NCI-H128 (cell line): ENCODE results near the gene USHBP1.

ENCODE experiments used
- DNase-seq: peaks from one replicate; lab custom pipeline; 2025; ENCODE audit not compliant: unreplicated experiment; lab: John Stamatoyannopoulos, UW

Gene USHBP1

GRCh38 chr19:17266026-17266425 is 1.5 kb upstream of the USHBP1 start:
- no peak for DNase-seq

GRCh38 chr19:17263712-17264640 is 569 bp downstream of the USHBP1 start:
- DNase-seq, result no peak

- no peak for DNase-seq
Observed at GRCh38 chr19:17262557-17262956, 2.0 kb downstream of the USHBP1 start.

DNA sequence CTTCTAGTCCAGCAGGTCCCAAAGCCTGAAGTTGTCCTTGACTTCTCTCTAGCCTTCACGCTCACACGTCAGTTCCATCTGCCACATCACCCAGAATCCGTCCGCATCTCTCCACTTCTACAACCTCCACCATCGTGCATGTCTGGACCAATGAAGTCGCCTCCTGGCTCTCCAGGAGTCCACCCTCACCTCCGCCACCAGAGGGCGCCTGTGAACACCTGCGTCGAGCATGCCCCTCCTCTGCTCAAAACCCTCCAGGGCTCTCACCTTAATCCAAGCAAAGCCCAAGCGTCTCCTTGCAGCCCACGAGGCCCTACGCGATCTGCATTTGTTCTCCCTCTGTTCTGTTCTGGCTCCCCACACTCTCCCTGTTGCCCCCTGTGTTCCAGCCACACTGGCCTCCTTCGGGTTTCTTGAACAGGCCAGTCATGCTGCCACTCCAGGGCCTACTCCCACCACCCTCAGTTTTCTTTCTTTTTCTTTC is 3.7 kb downstream of the USHBP1 start:
- no peak for DNase-seq

DNA sequence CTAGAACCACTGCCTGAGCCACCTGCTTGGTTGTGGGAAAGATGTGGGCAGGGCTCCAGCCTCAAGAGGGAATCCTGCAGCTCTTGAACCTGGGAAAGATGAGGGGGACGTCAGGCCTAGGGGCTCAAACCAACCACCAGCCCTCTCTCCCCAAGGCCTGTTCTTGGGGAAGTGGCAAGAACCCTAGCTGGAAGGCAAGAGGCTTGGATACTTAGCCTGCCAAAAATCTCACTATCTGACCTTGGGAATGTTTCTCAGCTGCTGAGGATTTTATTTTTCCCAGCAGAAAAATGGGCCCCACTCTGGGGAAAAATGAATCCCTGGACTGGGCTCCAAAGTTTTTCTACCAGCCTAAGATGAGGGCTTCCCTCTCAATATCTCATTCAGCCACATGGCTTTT is 4.6 kb downstream of the USHBP1 start:
- DNase-seq, result no peak

DNA sequence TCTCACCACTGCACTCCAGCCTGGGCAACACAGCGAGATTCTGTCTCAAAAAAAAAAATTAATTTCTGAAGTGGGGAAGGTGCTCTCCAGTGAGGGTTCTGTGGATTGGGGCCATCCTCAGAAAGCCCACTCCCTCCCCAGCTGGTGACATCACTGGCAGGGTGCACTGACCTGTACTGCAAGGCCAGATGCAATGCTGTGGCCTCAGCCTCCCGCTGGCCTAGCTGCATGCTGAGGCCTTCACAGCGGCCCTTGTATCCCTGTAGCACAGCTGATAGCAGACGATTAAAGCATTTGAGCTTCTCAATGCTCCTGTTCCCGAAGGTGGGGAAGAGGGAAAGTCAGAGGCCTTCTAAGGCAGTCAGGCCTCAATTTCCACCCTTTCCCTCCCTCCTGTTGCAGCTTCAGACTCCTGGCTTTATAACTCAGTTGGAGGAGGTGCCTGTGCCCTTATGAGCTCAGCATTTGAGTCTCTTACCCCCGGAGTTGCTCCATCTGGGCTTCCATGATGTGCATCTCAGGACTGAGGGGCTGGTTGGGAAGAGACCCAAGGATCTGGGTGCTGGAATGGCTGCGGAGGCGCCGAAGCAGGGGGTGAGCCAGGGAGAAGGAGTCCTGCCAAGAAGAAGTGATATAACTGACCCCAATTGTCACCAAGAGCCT is 5.3 kb downstream of the USHBP1 start:
- DNase-seq, result no peak

GRCh38 chr19:17256130-17256529 is 8.4 kb downstream of the USHBP1 start:
- DNase-seq, result no peak

- DNase-seq, result no peak
Observed at GRCh38 chr19:17255150-17255621, 9.4 kb downstream of the USHBP1 start.

DNA sequence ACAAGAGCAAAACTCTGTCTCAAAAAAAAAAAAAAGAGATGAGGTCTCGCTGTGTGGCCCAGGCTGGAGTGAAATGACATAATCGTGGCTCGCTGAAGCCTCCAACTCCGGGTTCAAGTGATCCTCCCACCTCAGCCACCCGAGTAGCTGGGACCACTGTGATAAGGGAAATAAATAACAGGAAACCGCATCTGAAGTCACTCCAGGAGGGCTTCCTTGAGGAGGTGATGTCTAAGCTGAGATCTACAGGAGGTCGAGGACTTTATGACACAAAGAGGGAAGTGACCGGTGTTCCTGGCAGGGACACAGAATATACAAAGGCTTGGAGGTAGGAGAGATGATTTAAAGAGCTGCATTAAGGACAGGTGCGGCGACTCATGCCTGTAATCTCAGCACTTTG is 9.9 kb downstream of the USHBP1 start:
- DNase-seq, result no peak

DNA sequence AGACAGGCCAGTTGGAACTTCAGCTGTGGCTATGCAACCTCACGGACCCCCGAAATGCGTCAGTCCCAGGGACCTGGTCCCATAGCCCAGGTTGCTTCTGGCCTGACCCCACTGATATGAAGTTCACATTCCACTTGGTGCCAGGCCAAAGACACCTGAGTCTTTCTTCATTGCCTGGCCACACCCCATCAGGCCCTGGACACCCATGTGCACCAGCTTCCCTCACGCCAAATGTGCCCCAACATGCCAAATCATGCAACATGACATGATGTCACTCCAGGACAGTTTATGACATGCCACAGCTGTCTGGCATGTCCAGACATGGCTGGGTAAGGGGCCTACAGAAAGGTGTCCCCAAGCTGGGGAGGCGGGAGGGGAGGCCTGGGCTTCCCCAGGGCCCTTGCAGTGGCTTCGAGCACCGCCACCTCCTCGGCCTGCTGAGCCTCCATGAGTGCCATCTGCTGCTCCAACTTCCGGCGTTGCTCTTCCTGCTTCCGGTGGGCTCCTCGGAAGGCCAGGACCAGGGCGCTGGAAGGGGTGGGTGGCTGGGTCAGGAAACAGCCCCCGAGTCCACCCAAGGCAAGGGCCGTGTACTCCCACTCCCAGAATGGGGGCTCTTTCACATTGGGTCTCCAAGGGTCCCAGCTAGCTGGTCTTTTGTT is 14.5 kb downstream of the USHBP1 start:
- no peak for DNase-seq

- DNase-seq, result no peak
Observed at GRCh38 chr19:17248011-17248776, 16.4 kb downstream of the USHBP1 start.

DNA sequence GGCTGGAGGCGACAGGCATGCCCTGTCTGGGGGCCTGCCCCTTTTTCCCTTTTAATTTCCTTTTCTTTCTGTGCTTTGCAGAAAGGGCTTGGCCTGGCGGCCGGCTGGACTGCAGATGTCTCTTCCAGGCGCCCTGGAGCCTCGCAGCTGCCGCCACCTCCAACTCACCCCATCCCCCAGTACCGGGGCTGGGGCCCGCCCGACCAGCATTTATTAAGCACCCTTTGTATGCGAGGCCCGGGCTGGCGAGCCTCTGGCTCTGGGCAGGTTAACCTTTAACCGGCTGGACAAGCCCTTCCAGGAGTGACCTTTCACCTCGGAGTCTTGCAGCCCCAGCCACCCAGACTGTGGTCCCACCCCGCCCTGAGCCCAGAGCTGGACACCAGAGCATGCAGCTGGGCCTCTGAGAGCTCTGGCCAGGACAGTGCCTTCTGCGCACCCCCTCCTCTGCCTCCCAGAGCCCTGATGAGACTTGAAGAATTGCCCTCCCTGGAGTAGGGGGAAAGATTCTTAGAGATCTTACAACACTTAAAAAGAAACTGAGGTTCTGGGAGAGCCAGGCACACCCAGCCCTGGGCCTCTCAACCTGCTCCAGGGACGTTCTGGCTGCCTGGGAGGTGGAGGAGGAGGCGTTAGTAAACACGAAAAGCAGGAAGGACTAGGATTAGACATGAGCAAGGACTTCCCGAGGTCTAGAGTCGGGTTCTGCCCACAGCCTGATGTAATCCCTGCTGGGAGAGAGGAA is 17.7 kb downstream of the USHBP1 start:
- no peak for DNase-seq

GRCh38 chr19:17245535-17245984 is 19.0 kb downstream of the USHBP1 start, which contains the start of gene NR2F6:
Gene NR2F6, minus strand, starts transcription at chr19:17245919. Its CDS starts 699 bp downstream, at chr19:17245220.
- DNase-seq, result no peak

DNA sequence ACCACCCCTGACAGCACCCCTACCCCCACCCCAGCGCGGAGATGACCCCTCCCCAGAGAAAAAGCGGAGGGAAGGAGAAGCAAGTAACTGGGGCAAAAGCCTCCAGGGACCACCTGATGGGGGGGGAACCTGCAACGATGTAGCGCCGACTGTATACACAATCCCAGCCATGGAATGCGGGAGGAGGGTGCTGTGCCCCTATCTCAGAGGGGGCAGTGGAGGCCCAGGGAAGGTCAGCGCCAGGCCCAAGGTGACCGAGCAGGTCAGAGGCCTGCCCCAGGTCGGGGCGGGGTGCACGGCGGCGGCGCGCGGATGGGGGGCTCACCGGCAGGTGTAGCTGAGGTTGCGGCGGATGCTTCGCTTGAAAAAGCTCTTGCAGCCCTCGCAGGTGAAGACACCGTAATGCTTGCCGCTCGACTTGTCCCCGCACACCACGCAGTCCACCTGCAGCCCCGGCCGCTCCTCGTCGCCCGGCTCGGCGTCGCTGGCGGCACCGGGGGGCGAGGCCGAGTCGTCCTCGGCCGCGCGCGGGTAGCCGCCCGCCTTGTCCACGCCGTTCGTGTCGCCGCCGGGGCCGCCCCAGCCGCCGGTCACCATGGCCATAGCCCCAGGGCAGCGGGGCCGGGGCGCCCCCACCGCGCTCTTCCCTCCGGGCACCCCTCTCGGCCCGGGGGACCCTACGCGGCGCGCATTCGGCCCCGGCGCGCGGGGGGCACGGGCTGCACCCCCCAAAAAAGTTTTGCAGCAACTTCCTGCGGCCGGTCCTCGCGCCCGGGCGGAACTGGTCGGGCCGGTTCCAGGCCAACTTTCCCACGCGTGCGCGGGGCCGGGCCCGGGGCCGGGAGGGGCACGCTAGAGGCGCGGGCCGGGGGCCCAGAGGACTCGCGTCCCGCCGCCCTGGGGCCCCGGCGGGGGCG is 19.7 kb downstream of the USHBP1 start:
- no peak for DNase-seq

- DNase-seq, result no peak
Observed at GRCh38 chr19:17243830-17244617, 20.5 kb downstream of the USHBP1 start.

DNA sequence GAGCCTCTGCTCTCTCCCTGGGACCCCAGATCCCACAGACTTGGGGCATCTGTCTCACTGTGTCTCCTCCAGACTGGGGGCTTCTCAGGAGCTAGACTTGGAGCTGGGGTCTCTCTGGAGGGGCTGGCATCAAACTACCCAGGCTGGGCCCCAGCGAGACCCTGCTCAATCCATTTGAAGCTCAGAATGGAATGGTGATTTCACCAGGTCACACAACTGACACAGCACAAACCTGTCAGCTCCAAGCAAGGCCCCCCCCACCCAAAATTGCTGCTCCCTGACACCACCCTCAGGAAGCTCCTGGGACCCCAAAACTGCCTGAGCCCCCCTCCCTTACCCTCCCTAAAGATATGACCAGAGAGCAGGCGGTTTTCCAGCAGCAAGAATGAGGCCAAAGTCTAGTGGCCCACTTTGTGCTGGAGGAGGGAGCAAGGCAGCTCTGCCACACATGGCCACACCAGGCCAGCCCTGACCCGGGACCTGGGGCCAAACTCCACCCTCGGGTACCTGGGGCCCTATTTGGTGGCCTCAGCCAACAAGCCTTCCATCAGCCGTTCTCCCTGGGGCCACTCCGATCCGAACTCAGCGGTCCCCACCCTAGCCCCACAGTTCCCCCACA is 21.2 kb downstream of the USHBP1 start:
- no peak for DNase-seq

DNA sequence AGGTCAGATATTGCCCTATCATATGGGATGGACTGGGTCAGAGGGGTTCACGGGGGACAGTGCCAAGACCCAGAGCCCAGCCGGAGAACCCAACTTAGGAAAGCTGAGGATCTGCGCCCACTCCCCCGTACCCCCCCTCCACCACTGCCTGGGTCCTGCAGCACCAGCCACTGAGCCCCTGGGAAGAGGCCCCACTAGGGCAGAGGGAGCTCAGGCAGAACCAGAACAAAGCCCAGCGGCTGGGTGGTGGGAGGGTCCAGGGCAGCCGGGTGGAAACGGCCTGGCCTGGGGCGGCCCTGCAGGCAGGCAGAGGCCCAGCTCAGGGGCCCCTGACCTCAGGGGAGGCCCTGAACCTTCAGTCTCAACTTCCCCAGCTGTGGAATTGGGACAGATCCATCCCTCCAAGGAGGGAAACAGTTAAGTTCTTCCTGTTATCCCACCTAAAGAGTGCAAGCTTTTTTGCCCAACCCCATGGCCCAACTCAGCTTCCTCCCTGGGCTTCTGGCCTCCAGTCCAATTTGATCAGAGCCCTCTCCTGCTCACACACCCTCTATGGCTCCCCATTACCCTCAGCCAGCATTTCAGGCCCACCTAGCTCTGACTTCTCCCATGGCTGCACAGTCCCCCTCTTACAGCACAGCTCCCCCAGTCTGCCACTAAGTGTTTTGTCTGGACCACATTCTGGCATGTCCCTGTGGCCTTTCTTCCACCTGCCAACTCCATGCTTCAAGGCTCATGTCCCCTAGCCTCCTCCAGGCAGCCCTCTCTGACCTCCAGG is 21.9 kb downstream of the USHBP1 start:
- DNase-seq, result no peak
